ENCODE results near the gene KCNQ5. TPM values are rescaled to one million over a fixed set of nuclear protein-coding genes. Genes with fewer than 3 reads are reported as not detected.

Gene KCNQ5
- total and polyA plus RNA-seq, 10 of the 15 experiments (the other 5 are each of a cell fraction or from before 2014, with no cell fraction given): 0.60 to 16.2 (median 3.2) TPM

- TF ChIP-seq ZNF687 (IDR thresholded peaks at IDR 0.05): no peak
- no peak for TF ChIP-seq CHD1 (IDR thresholded peaks at IDR 0.05; ENCODE audit: low read depth, low read length)
These were observed 352.4 kb downstream of the KCNQ5 start (continued) for GRCh38 chr6:72974276-72974675.

GRCh38 chr6:72975352-72975752 lies 353.5 kb downstream of the KCNQ5 start:
- no peaks in the 10 kb centered on the region for H4K20me1 ChIP-seq (ENCODE audit: control insufficient read depth, insufficient read depth)
- no peak overlapping the region for H3K9ac ChIP-seq (ENCODE audit: control insufficient read depth, insufficient read depth, low read length)
- no peaks in the 10 kb centered on the region; the same call in 2 of the 3 replicates for H3K9me3 ChIP-seq (replicated peaks; ENCODE audit: control insufficient read depth, insufficient read depth, low read length)
- ChIA-PET RAD21 (ENCODE audit: unreplicated experiment) (interaction anchor here (0.6 to 1.2 kb wide), 3 partner anchors 286 to 359 kb away, joined by 3 to 6 read pairs (median 5); no protein-coding TSS in a partner anchor), POLR2A (no interaction called here), SMC1A (ENCODE audit: uncharacterized antibody, unreplicated experiment) (interaction anchor here (1.0 to 1.8 kb wide), 8 partner anchors 12 to 486 kb away, joined by 3 to 5 read pairs (median 3); partner anchors contain the start of gene MTO1), CTCF (interaction anchor here (1.3 to 1.4 kb wide), 2 partner anchors 12 to 351 kb away, joined by 3 to 4 read pairs; no protein-coding TSS in a partner anchor)
- H3K4me1 ChIP-seq (ENCODE audit: control insufficient read depth, insufficient read depth, low read length): peaks cover 4% of the 10 kb centered on the region; the same call in 1 of the 2 replicates
- H3K27me3 ChIP-seq (replicated peaks in 1 of 2; ENCODE audit: control insufficient read depth in 2 of 2, insufficient read depth in 2 of 2, low read length in 1 of 2): no peaks in the 10 kb centered on the region
- H3K4me3 ChIP-seq: no peak overlapping the region
- in situ Hi-C loops (cut with MboI) (no loop called here), intact Hi-C loops (cut with micrococcal nuclease; ENCODE audit: unreplicated experiment) (no loop called here)
- no peak overlapping the region for H3K27ac ChIP-seq (ENCODE audit: control insufficient read depth, insufficient read depth)
- peak; percentile 36 for ATAC-seq
- H3K36me3 ChIP-seq (ENCODE audit: control insufficient read depth in 2 of 2, insufficient read depth in 2 of 2, low read length in 1 of 2): no peaks in the 10 kb centered on the region
- H3K79me2 ChIP-seq (ENCODE audit: control insufficient read depth, insufficient read depth, low read length): no peaks in the 10 kb centered on the region
- FAIRE-seq: no peak
- no peak for DNase-seq (ENCODE audit: low read depth, low spot score)
- no peak overlapping the region for H2AFZ ChIP-seq (ENCODE audit: control insufficient read depth, low read depth, low read length)
- no peak overlapping the region for H3K4me2 ChIP-seq (ENCODE audit: control insufficient read depth, insufficient read depth)
- no TSS peak for BruUV-seq (replicated peaks)
- 43% methylated on average over 1 of the region's 1 CpG for WGBS (ENCODE audit: insufficient coverage, insufficient replicate concordance, low lambda C conversion rate, missing lambda C conversion rate)
- TF ChIP-seq USF1 (IDR thresholded peaks at IDR 0.05; ENCODE audit: borderline replicate concordance, extremely low read length, insufficient read depth, low read depth, low read length): no peak
- TF ChIP-seq FOXK2 (IDR thresholded peaks at IDR 0.05): no peak
- TF ChIP-seq SMARCA5 (IDR thresholded peaks at IDR 0.05): no peak
- no peak for TF ChIP-seq ZNF274 (IDR thresholded peaks at IDR 0.05; ENCODE audit: insufficient read depth, insufficient read length)
- TF ChIP-seq MTA3 (IDR thresholded peaks at IDR 0.05; ENCODE audit: borderline replicate concordance, low read length): no peak
- TF ChIP-seq NR2C2 (IDR thresholded peaks at IDR 0.05; ENCODE audit: borderline replicate concordance, control insufficient read depth, insufficient read length, low read depth): no peak
- TF ChIP-seq PAX5 (IDR thresholded peaks at IDR 0.05; ENCODE audit: borderline replicate concordance, low read depth, low read length): no peak
- no peak for TF ChIP-seq POLR2A (IDR thresholded peaks at IDR 0.05; ENCODE audit: low read depth, low read length)
- TF ChIP-seq STAT3 (IDR thresholded peaks at IDR 0.05; ENCODE audit: low read depth, low read length): no peak
- no peak for TF ChIP-seq MEF2B (IDR thresholded peaks at IDR 0.05; ENCODE audit: partially characterized antibody, poor library complexity, severe bottlenecking)
- no peak for TF ChIP-seq HSF1 (IDR thresholded peaks at IDR 0.05; ENCODE audit: low read depth, low read length)
- TF ChIP-seq ZNF207 (IDR thresholded peaks at IDR 0.05; ENCODE audit: borderline replicate concordance): no peak
- no peak for TF ChIP-seq SKIL (IDR thresholded peaks at IDR 0.05; ENCODE audit: low read depth, poor library complexity, severe bottlenecking)

All from GM12878 (cell line).